ENCODE data around the gene INHBA.

- TF ChIP-seq CTCF (conservative IDR thresholded peaks at IDR 0.05; ENCODE audit: low read length) (no peak), EZH2phosphoT487 (IDR thresholded peaks at IDR 0.05; ENCODE audit: borderline replicate concordance, low read depth, low read length) (no peak)
Observed at GRCh38 chr7:41694495-41694894, 8.4 kb downstream of the INHBA start.
